IPS-18c (cell line): Measurements from ENCODE around the gene BTBD16.

ENCODE experiments used
- H3K4me3 ChIP-seq: 2 replicates; pipeline ENCODE4 v1.7.0; 2013; ENCODE audit warnings: low read depth, mild to moderate bottlenecking, low read length, moderate library complexity; ENCODE audit not compliant: insufficient read depth
- H3K9me3 ChIP-seq: one replicate; pipeline ENCODE4 v1.6.1; 2013; ENCODE audit warnings: mild to moderate bottlenecking, low read length, moderate library complexity; ENCODE audit not compliant: control insufficient read depth, insufficient read depth

Gene BTBD16

DNA sequence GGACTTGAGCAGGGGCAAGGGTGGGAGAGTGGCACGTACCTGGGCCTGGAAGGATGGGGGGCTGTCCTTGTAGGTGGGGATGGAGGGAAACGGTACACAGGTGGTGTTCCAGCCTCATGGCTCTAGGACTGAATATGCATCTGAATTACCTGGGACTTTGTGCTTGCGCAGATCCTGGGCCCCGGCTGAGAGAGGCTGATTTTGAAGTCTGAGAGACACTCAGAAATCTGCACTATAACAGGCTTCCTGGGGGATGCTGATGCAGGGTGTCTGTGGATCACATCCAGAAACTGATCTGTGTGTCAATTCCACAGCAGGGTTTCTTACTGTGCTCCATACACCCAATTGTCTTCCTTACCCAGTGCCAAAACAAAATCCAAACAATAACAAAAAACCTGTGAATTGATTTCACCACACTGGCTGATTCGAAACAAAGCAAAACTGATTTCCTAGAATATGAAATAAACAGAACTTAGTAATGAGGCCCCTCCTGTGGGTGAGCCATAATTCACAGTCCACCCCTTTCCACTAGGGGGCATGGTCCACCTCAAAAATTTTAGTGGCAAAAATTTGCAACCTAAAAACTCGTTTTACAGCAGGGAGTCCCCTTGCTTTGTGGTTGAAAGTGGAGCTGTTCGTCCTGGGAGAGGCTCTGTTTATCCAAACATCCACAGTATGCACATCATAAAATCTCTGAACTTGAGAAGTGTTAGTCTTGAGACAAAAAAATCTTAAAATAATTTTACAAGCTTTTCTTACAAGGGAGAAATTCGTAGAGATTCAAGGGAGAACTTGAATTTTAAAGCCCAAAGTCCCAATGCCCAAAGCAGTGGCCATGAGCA lies 71.4 kb downstream of the BTBD16 start:
- peaks cover 5% of the 10 kb centered on the region for H3K9me3 ChIP-seq
- H3K4me3 ChIP-seq = no peak overlapping the region

DNA sequence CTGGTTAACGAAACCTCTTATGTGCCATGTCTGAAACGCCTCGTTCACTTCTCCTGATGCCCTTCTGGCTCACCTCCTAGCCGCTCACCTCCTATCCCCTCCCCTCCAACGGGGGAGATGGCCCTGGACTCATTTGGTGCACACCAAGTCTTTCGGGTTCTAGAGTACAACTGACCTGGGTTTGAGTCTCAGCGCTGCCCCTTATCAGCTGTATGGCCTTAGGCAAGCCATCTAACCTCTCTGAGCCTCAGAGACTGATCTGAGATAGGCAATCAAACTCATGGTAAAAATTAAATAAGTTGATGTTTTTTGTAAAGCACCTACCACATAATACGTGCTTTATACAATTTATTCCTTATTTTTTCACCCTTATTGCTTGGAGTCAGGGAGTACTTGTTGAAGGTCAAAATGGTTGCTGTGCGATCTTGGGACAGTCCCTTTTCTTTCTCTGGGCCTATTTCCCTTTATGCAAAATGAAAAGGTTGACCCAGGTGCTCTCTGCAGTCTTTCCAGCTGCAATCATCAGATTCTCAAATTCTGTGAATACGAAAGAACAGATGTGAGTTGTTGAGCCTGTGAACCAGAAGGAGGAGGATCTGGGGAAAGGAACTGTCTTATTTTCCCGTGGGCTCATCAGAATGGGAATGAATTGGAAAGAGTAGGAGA lies 72.2 kb downstream of the BTBD16 start:
- H3K9me3 ChIP-seq = peaks cover 5% of the 10 kb centered on the region
- H3K4me3 ChIP-seq = no peak overlapping the region

DNA sequence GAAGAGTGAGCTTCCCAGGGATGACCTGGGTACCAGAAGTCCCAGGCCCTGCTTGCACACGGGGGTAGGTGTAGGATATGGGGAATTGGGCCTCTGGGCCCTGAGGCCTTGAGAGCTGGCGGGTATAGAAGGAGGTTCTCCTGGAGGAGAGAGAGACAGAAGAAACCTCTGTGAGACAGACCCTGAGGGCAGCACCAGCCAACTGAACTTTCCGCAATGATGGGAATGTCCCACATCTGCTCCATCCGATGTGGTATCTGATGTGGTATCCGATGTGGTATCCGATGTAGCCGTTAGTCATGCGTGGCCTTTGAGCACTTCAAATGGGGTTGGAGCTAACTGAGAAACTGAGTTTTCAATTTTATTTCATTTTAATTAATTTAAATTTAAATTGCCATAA lies 72.8 kb downstream of the BTBD16 start:
- Histone ChIP-seq H3K4me3 (no peak overlapping the region), H3K9me3 (peaks cover 5% of the 10 kb centered on the region)

DNA sequence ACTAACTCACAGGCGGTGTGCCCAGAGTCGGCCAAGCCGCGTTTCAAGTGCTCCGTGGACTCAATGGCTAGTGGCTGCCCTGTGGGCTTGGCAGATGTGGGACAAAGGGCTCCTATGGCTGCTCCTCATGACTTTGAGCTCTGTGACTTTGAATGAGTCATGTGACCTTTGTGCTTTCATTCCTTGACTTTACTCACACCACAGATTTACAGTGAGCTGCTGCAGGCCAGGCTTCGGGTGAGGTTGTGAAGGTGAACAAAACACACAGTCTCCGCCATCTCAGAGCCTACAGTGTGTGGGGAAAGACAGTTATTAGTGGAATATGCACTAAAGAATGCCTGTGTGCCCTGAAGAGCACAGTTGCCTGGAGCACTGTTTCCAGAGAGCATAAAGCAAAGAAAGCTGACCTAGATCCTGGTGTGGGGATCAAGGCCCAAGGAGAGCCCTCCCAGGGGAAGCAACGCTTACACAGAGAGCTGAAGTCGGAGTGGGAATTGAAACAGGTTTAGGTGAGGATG lies 73.7 kb downstream of the BTBD16 start:
- H3K4me3 ChIP-seq = no peak overlapping the region

DNA sequence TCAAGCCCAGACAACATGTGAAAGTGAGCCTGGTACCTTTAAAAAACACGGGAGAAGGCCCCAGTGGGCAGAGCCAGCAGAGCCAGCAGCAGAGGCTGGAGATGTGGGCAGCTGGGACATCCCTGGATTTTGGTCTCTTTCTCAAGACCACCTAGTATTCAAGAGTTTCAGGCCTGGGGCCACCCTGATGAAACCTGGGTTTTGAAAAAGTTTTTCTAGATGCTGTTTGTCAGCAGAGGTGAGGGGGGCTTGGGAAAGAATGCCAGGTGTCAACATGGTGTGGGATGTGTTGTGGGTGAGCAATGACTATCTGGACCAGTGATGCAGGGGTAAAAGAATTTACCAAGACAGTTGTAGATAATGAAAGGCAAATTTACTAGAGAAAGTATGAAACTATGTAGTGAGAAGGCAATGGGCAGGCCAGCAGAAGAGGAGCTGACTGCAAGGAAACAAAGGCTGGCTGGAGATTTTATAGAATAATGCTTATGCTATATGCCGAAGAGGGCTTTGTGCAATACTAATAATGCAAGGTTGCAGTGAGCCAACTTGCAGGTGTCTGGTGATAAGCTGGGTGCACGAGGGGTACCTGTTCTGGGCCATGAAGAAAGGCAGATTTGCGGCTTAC lies 75.3 kb downstream of the BTBD16 start:
- peaks cover 7% of the 10 kb centered on the region for H3K9me3 ChIP-seq
- H3K4me3 ChIP-seq = no peak overlapping the region

More for the DNA sequence above, 73.7 kb downstream of the BTBD16 start:
- H3K9me3 ChIP-seq = peaks cover 5% of the 10 kb centered on the region

DNA sequence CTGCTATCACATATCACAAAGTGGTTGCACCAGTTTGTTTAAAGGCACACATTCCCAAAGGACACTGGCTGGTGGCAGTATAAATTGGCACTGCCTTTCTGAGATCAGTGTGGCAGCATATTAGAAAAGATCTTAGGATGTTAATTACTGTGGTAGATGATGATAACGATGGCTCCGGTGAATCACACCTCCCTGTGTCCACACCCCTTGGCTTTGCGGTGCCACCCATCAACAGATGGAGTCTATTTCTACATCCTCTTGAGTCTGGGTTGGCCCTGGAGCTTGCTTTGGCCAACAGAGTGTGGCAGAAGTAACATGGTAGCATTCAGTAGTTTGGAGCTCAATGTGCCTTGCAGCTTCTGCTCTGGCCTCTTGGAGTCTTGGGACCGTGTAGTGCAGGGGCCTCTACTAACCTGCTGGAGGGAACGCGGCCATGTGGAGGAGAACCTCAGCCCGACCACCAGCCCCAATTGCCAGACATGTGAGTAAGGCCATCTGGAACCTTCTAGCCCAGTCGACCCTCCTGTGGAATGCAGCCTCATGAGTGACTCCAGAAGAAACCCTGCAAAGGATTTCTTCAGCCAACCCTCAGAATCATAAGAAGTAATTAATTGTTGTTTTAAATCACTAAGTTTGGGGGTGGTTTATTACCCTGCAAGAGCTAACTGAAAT lies 76.2 kb downstream of the BTBD16 start:
- Histone ChIP-seq H3K9me3 (peaks cover 7% of the 10 kb centered on the region), H3K4me3 (no peak overlapping the region)

DNA sequence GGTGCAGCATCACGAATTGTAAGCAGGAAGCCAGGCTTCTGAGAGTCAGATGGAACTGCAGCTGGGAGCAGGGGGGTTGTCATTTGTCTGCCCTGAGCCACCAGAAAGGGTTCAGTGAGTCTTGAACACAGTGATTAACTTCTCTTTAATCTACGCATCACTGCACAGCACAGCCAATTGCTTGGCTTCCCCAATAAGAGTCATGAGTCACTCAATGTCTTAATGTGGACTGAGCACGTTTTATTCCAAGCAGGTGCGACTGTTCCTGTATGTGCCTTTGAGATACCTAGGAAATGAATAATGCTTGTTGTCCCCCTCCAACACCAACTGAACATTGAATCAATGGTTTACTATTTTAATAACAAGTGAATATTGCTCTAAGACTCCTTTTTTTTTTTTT lies 77.4 kb downstream of the BTBD16 start:
- H3K4me3 ChIP-seq = no peak overlapping the region
- H3K9me3 ChIP-seq = peaks cover 7% of the 10 kb centered on the region

DNA sequence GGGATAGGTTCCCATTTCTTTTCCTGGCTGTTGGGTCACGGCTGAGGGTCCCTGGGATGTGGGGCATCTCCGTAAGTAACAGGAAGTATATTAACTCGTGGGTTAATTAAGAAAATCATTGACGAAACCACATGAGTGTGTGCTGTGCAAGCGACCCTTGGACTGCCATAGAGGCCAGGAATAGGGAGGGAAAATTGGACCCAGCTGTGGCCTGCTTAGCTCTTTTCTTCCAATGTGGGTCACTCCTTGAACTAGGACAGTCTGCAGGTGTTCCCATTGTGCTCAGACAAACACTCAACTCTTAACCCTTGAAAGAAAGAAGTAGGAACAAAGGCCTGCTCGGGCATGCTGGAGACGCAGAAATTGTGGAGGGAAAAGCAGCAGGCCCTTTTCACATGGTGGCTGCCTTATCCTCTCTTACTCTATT lies 77.9 kb downstream of the BTBD16 start:
- Histone ChIP-seq H3K4me3 (no peak overlapping the region), H3K9me3 (peaks cover 7% of the 10 kb centered on the region)

DNA sequence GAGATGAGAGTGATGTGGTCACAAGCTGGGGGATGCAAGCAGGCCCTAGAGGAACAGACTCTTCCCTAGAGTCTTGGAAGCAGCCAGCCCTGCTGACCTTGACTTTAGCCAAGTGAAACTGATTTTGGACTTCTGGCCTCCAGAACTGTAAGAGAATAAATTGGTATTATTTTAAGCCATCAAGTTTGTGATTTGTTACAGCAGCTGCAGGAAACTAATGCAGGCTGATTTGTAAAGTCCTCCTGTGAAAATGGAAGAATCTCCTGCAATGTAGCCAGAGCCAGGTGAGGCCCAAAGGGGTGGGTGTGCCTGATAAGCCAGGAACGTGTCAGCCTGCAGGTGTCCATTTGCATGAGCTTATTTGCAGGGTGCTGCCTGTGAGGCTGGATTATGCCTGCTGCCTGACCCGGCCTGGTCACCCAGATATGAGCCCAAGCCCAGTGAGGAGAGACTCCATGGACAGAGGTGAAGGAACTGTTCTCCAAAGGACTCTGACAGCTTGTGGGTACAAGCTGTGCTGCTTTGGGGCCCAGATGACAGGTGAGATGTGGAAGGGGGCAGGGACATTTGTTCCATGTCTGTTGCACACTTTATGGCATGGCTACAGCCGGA lies 78.8 kb downstream of the BTBD16 start:
- H3K9me3 ChIP-seq = peaks cover 7% of the 10 kb centered on the region
- H3K4me3 ChIP-seq = no peak overlapping the region

DNA sequence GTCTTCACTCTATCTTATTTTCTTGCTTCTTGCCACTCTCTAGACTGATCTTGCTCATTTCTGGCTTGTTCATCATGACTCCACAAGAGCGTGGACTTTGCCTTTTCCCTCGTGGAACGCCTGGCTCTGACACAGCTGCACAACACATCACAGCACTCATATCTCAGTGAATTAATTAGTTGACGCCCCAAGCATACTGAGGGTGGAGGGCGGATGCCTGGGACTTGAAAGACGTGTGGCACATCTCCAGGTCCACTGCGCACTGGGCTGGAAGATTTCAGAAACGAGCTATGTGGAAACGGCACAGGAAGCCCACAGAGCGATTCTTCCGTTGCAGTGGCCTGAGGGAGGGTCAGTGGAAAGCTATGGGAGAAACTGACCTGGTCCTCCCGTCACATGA lies 79.8 kb downstream of the BTBD16 start:
- Histone ChIP-seq H3K4me3 (no peak overlapping the region), H3K9me3 (peaks cover 7% of the 10 kb centered on the region)

DNA sequence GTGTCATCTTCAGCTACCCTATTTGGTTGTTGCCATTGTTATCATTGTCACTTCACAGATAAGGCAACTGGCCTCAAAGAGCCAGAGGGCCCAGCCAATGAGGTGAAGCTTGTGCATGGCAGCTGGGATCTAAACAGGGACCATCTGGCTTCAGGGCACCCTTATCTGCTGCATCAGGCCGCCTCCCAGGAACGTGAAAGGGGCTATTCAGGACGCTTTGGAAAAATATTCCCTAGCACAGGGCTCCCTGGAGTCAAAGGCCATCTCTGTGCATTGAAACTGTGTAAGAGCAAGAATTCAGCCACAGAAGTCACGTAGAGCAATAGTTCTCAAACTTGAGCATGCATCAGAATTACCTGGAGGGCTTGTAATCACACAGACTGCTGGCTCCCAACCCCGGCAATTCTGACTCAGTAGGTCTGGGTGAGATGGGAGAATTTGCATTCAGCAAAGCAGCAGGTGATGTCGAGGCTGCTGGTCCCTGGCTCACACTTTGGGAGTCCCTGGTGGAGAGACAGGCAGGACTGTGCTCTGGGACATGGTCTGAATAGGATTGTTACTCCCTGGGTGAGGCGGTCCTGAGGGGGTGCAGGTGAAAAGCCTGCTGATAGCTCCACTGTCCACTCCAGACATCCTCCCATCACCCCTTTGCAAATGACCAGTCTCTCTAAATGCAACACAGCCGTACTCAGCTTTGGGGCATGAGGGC lies 81.9 kb downstream of the BTBD16 start:
- peaks cover 2% of the 10 kb centered on the region for H3K9me3 ChIP-seq
- no peak overlapping the region for H3K4me3 ChIP-seq

DNA sequence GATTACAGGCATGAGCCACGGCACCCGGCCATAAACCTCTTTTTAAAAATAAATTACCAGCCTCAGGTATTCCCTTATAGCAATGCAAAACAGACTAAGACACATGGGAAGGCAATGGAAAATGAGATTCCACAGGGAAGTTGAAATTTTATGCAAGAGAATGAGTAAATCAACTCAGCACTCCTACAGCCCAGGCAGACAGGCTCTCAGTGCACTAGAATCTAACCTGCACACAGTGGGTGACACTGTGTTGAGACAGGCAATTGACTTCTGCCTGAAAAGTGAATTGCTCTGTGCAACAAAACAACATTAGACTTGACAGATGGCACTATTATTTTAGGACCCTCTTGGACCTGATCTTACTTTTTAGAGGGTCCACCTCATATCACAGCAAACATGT lies 83.3 kb downstream of the BTBD16 start:
- Histone ChIP-seq H3K4me3 (no peak overlapping the region), H3K9me3 (peaks cover 2% of the 10 kb centered on the region)

DNA sequence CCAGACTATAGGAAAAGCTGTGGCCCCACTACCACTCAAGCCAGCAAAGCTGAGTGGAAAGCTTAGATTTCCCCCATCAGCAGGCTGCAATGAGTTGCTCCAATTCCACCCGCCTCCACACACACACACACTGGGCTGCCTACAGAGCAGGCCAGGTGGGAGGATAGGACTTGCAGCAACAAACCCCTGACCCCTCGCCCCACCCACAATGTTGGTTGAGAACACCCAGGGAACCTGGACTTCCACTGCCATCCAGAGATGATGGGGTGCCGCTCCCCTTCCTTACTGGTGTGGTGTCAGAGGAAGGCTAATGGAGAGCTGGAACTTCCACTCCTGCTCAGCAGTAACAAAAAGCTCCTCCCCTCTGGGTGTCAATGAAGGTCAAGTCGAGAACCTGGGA lies 86.6 kb downstream of the BTBD16 start:
- Histone ChIP-seq H3K4me3 (no peak overlapping the region), H3K9me3 (no peaks in the 10 kb centered on the region)

DNA sequence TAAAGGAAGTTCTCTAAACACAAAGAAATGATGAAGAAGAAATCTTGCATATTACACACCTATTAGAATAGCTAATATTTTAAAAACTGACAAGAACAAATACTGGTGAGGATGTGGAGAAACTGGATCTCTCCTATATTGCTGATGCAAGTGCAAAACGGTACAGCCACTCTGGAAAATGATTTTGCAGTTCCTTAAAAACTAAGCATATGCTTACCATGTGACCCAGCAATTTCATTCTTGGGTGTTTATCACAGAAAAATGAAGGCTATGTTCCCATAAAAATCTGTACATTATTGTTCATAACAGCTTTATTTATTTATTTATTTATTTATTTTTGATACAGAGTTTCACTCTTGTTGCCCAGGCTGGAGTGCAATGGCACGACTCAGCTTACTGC lies 88.5 kb downstream of the BTBD16 start:
- Histone ChIP-seq H3K9me3 (no peaks in the 10 kb centered on the region), H3K4me3 (no peak overlapping the region)

DNA sequence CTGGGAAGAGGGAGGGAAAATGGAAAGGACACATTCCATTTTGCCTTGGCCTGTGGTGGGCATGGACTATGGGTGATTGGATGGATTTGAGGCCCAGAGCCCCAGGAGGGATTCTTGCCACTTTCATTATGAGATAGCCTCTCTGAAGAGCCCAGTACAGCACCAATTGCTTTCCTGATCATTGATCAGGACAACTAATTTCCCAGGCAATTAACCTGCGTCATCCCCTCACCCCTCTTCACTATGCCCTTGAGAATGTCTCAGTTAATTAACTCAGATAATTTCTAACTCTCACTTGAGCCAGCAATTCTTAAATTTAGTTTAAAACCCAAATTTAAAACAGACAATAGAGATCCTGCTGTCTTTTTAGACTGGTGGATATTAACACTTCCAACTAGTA lies 90.0 kb downstream of the BTBD16 start:
- H3K9me3 ChIP-seq = no peaks in the 10 kb centered on the region
- no peak overlapping the region for H3K4me3 ChIP-seq

DNA sequence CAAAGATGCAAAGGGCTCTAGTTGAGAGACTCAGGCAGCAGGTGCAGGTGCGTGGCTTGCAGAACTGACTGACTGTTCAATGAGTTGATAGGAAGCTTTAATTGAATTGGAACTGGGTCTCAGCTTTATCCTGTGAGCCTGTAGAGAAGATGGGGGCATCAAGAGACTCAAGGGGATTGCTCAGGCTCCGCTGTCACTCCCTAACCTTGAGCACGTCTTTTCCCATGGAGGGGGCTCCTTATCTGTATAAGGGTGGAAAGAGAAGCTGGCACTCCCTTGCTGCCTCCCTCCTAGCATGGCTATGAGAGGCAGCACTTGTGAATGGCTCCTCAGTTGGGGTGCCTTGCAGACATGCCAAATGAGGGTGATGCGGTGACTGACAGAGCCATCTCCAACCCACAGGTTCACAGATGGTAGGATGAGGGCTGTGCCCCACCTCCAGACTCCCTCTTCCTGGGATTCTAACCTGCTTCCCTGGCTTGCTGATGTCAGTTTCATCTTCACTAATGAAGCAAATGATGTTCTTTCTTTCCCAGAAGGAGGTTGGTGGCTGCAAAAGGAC lies 91.0 kb downstream of the BTBD16 start:
- no peak overlapping the region for H3K4me3 ChIP-seq
- H3K9me3 ChIP-seq = peaks cover 4% of the 10 kb centered on the region
